ENCODE results near the gene AUTS2.

The AUTS2 gene

DNA sequence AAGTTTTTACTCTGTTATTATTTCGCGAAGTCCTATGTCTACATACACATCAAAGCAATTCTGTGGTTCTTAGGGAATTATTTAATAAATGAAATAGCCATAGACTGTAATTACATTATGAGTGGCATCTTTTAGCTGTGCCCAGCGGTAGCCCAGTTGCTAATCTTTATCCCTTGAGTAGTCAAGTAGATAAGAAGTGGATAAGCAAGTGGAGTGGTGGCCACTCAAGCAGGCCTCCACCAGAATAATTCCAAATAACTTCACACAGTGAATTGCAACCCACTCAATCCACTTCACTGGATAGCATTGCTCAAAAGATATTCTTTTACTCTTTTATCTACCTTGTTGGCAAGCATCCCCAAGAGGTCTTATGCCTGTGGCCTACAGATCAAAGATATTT lies 349.7 kb downstream of the AUTS2 start:
- TF ChIP-seq, protein P1, sequence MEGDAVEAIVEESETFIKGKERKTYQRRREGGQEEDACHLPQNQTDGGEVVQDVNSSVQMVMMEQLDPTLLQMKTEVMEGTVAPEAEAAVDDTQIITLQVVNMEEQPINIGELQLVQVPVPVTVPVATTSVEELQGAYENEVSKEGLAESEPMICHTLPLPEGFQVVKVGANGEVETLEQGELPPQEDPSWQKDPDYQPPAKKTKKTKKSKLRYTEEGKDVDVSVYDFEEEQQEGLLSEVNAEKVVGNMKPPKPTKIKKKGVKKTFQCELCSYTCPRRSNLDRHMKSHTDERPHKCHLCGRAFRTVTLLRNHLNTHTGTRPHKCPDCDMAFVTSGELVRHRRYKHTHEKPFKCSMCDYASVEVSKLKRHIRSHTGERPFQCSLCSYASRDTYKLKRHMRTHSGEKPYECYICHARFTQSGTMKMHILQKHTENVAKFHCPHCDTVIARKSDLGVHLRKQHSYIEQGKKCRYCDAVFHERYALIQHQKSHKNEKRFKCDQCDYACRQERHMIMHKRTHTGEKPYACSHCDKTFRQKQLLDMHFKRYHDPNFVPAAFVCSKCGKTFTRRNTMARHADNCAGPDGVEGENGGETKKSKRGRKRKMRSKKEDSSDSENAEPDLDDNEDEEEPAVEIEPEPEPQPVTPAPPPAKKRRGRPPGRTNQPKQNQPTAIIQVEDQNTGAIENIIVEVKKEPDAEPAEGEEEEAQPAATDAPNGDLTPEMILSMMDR (IDR thresholded peaks at IDR 0.05) = no peak

DNA sequence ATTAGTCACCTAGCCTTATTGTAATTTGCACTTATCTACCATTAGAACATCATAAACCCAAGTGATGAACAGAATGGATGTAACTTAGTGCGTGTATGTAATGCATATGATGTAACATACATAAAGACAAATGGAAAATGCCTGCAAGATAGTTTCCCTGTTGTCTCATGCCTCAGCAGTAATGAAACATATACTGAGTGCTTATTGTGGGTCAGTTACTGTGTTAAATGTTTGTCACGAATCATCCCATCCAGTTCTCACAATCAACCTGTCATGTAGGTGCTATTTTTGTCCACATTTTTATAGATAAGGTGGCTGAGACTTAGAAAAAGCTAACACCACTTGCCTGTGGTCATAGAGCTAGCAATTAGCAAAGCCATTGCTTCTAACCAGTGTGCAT lies 350.8 kb downstream of the AUTS2 start:
- TF ChIP-seq, protein P1 (IDR thresholded peaks at IDR 0.05) = no peak

DNA sequence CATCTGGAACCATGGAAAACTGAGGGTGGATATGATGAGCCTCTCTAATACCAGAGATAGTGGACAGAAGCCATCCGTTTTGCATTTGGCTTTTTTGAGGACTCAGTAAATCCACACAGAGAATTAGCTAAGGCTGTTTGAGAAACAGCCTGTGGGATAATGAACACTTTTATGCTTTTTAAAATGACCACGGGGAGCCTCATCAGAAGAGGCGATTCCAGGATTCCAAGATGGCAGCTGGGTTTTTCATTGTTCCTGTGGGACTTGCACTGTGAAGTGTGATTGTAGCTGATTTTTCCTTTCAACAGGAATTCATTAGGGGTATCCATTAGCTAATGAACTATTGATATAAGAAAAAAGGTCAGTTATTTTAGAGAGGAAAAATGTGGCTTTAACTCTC lies 353.2 kb downstream of the AUTS2 start:
- TF ChIP-seq, protein P1 (IDR thresholded peaks at IDR 0.05) = no peak

DNA sequence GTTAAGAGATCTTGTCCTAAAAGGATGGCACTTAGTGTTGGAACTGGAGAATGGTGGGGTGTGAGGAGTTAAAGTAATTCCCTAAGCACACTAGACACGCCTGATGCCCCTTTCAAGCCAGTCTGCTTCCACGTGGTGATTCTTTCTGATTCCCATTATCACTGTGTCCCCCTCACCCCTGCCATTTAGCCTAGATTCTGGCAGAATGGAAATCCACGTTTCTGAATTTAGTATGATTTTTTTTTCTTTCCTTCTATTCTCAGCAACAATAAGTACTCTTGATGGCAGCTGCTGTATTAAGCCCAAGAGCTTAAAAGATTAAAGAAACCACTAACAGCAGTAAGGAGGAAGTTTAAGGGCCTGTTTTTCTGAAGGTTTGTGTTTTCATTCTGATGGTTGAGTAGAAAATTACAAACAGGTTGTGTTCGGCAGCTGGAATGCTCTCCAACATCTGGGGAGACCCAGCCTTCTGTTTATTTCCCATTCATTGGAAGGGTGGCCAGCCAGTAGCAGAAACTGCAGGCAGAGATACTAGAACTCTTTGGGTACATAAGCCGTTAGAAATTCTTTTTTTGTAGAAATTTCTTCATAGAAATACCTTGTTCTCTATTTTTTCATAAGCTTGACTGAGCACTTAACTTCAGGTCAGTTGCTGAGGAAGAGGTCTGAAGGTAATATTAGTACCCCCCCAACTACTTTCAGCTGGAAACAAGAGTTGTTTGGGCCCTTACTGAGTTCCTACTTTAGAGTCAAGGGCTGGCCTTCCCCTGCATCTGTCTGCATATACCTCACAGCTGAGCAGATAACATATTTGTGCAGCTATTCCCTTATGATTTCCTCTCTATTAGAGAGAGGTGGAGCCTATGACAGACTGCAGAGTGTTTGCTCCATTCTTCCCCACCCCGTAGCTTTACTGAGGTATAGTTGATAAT lies 355.1 kb downstream of the AUTS2 start:
- TF ChIP-seq, protein P1 (IDR thresholded peaks at IDR 0.05) = no peak

DNA sequence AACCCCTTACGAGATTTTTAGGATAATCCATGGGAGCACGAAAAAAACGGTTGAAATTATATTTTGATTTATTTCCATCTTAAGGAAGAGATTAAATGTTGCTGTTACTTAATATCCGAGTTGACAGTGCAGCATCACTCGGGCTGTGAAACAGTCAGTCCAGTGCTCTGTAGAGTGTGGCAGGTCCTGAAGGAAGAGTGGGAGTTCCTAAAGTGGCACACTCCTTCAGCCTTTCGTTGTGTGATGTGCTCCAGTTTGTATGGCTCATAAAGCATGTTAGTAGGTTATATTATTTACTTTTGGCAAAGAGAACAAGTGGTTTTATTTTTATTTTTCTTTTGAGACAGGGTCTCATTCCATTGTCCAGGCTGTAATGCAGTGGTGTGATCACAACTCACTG lies 358.3 kb downstream of the AUTS2 start:
- TF ChIP-seq, protein P1 (IDR thresholded peaks at IDR 0.05) = no peak

GRCh38 chr7:69957661-69958060 lies 359.4 kb downstream of the AUTS2 start:
- TF ChIP-seq, protein P1 (IDR thresholded peaks at IDR 0.05) = no peak

- TF ChIP-seq, protein P1 (IDR thresholded peaks at IDR 0.05) = no peak
Observed at GRCh38 chr7:69959789-69960499, 361.7 kb downstream of the AUTS2 start.

All from LNCAP (cell line).